Measurements from ENCODE around the gene FGD5. TPM values are rescaled to one million over a fixed set of nuclear protein-coding genes. Genes with fewer than 3 reads are reported as not detected.
A peak's percentile ranks its signal among the peaks of the same experiment; 100 is the strongest.

FGD5 gene
- total and polyA plus RNA-seq, 8 donors, result 25.4 to 49.4 (median 41.7) TPM

GRCh38 chr3:14913071-14913925 lies 94.5 kb downstream of the FGD5 start:
- ATAC-seq (no peak), DNase-seq (no peak)
- no peaks in the 10 kb centered on the region for H3K27me3 ChIP-seq
- peaks cover 0 to 9% of the 10 kb centered on the region in 2 donors for H3K36me3 ChIP-seq
- H3K9me3 ChIP-seq, result no peaks in the 10 kb centered on the region
- H3K4me3 ChIP-seq, result no peak overlapping the region
- H3K27ac ChIP-seq, result no peak overlapping the region
- TF ChIP-seq CTCF (IDR thresholded peaks at IDR 0.05), result no peak
- no peaks in the 10 kb centered on the region for H3K4me1 ChIP-seq
- intact Hi-C loops (cut with DNase I), result no loop called here

GRCh38 chr3:14913926-14914778 lies 95.4 kb downstream of the FGD5 start:
- no peak overlapping the region for H3K4me3 ChIP-seq
- DNase-seq (no peak), ATAC-seq (no peak)
- peaks cover 0 to 9% of the 10 kb centered on the region in 2 donors for H3K36me3 ChIP-seq
- intact Hi-C loops (cut with DNase I), result no loop called here
- TF ChIP-seq CTCF (IDR thresholded peaks at IDR 0.05), result no peak
- H3K9me3 ChIP-seq, result no peaks in the 10 kb centered on the region
- no peaks in the 10 kb centered on the region for H3K27me3 ChIP-seq
- no peaks in the 10 kb centered on the region for H3K4me1 ChIP-seq
- H3K27ac ChIP-seq, result no peak overlapping the region

DNA sequence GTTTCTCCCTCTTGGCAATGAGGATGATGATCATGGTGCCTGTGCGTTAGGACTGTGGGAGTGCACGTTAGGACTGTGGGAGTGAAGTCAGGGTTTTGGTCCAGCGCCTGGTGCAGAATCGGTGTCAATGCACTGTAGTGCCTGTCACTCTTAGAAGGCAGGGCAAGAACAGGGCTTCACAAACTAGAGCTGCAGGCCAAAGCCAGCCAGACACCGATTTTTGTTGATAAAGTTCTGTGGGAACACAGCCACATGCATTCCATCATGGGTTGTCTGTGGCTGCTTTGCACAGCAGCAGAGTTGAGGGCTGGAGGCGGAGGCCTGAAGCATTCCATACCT lies 96.0 kb downstream of the FGD5 start:
- intact Hi-C loops (cut with DNase I), result loop anchor here in 1 of 2 donors (5.0 kb wide), 1 partner anchor 242 kb away; no protein-coding TSS in a partner anchor
- ATAC-seq (no peak), DNase-seq (no peak)
- no peak overlapping the region for H3K4me3 ChIP-seq
- H3K27me3 ChIP-seq, result no peaks in the 10 kb centered on the region
- H3K4me1 ChIP-seq, result no peaks in the 10 kb centered on the region
- H3K27ac ChIP-seq, result no peak overlapping the region
- no peaks in the 10 kb centered on the region for H3K9me3 ChIP-seq
- peaks cover 0 to 9% of the 10 kb centered on the region in 2 donors for H3K36me3 ChIP-seq
- no peak for TF ChIP-seq CTCF (IDR thresholded peaks at IDR 0.05)

DNA sequence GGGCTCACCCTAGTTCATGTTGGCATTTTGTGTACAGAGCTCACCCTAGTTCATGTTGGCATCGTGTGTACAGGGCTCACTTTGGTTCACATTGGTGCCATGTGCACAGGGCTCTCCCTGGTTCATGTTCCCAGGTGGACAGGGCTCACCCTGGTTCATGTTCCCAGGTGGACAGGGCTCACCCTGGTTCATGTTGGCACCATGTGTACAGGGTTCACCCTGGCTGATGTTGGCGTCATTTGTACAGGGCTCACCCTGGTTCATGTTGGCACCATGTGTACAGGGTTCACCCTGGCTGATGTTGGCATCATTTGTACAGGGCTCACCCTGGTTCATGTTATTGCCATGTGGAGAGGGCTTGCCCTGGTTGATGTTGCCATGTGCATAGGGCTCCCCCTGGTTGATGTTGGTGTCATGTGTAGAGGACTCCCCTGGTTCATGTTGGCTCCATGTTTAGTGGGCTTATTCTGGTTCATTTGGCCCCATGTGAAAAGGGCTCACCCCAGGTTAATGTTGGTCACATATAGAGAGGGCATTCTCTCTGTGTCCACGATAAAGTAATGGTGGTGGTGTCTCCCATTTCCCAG lies 97.0 kb downstream of the FGD5 start:
- peaks cover 0 to 9% of the 10 kb centered on the region in 2 donors for H3K36me3 ChIP-seq
- no peaks in the 10 kb centered on the region for H3K27me3 ChIP-seq
- H3K9me3 ChIP-seq, result no peaks in the 10 kb centered on the region
- DNase-seq, result peak in 1 of 4 donors; percentile 7
- no peak for ATAC-seq
- H3K4me3 ChIP-seq, result no peak overlapping the region
- no peak for TF ChIP-seq CTCF (IDR thresholded peaks at IDR 0.05)
- H3K27ac ChIP-seq, result no peak overlapping the region
- H3K4me1 ChIP-seq, result peaks cover 0 to under 1% of the 10 kb centered on the region in 2 donors
- intact Hi-C loops (cut with DNase I), result loop anchor here in 1 of 2 donors (5.0 kb wide), 1 partner anchor 243 kb away; no protein-coding TSS in a partner anchor
